ENCODE measurements around the gene ADAMTSL1. TPM values are rescaled to one million over a fixed set of nuclear protein-coding genes. Genes with fewer than 3 reads are reported as not detected.

Gene ADAMTSL1
- total and polyA plus RNA-seq, 9 of the 15 experiments (the other 6 are each of a cell fraction or from before 2014, with no cell fraction given): 0.01 TPM; not detected in 8

DNA sequence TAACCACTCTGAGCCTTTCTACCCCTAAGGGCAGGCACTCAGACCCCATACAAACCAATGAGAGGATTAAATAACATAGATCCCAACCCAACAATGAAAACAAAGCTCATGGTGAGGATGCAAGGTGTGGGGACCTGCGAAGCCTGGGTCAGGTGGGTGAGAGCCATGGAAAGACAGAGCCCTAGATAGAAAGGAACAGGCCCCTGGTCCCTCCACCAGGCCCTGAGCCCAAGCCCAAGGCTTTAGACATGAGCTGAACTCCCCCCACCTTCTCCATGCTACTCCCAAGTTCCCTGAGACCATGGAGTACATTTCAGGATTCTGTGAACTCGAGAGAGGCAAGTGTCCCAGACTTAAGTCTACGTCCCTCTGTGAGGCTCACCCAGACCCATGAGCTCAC lies 452.6 kb downstream of the ADAMTSL1 start:
- 0% methylated on average over 3 of the region's 3 CpGs for WGBS (ENCODE audit: insufficient coverage, low coverage, missing lambda C conversion rate)
- Histone ChIP-seq H3K4me1 (replicated peaks in 1 of 2; ENCODE audit: control insufficient read depth in 2 of 2, insufficient read depth in 2 of 2, low read length in 2 of 2) (no peaks in the 10 kb centered on the region), H3K4me3 (no peak overlapping the region), H3K9me3 (replicated peaks; ENCODE audit: control insufficient read depth, insufficient read depth, low read depth, low read length) (no peaks in the 10 kb centered on the region), H2AFZ (ENCODE audit: low read depth, low read length) (no peak overlapping the region), H3K27ac (ENCODE audit: extremely low read depth, low read depth, low read length) (no peak overlapping the region), H3K4me2 (ENCODE audit: insufficient read depth, low read length) (no peak overlapping the region), H3K36me3 (ENCODE audit: control insufficient read depth, insufficient read depth, low read length) (no peaks in the 10 kb centered on the region), H3K9me1 (ENCODE audit: control insufficient read depth, insufficient read depth, low read length) (no peaks in the 10 kb centered on the region), H3K27me3 (ENCODE audit: control insufficient read depth in 2 of 2, insufficient read depth in 2 of 2, low read length in 2 of 2) (no peaks in the 10 kb centered on the region), H3K79me2 (ENCODE audit: control insufficient read depth, insufficient read depth, low read length) (no peaks in the 10 kb centered on the region), H3K9ac (ENCODE audit: insufficient read depth in 1 of 2, low read depth in 2 of 2, low read length in 2 of 2) (no peak overlapping the region), H4K20me1 (replicated peaks; ENCODE audit: control insufficient read depth, insufficient read depth, low read length) (no peaks in the 10 kb centered on the region)
- DNase-seq (ENCODE audit: extremely low read depth in 1 of 4, low spot score in 3 of 4) (no peak), ATAC-seq (no peak), FAIRE-seq (no peak)
- POLR2A ChIA-PET: interaction anchor here (0.5 kb wide), 1 partner anchor 44 kb away, joined by 3 read pairs; no protein-coding TSS in a partner anchor
- TF ChIP-seq, protein P1, sequence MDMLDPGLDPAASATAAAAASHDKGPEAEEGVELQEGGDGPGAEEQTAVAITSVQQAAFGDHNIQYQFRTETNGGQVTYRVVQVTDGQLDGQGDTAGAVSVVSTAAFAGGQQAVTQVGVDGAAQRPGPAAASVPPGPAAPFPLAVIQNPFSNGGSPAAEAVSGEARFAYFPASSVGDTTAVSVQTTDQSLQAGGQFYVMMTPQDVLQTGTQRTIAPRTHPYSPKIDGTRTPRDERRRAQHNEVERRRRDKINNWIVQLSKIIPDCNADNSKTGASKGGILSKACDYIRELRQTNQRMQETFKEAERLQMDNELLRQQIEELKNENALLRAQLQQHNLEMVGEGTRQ (CRISPR knock-in tag; IDR thresholded peaks at IDR 0.05): no peak
- no peak for TF ChIP-seq WHSC1 (IDR thresholded peaks at IDR 0.05; ENCODE audit: low read length)
- CTCF ChIA-PET (ENCODE audit: low intra/inter-chr PET ratio): no interaction called here
- in situ Hi-C loops (cut with MboI): no loop called here
- BruUV-seq (replicated peaks): no TSS peak
- intact Hi-C loops (cut with micrococcal nuclease): no loop called here

- Histone ChIP-seq H4K20me1 (replicated peaks; ENCODE audit: control insufficient read depth, insufficient read depth, low read length) (no peaks in the 10 kb centered on the region), H2AFZ (ENCODE audit: low read depth, low read length) (no peak overlapping the region), H3K9me3 (replicated peaks; ENCODE audit: control insufficient read depth, insufficient read depth, low read depth, low read length) (no peaks in the 10 kb centered on the region), H3K27ac (ENCODE audit: extremely low read depth, low read depth, low read length) (no peak overlapping the region), H3K4me3 (no peak overlapping the region), H3K79me2 (ENCODE audit: control insufficient read depth, insufficient read depth, low read length) (no peaks in the 10 kb centered on the region), H3K9me1 (ENCODE audit: control insufficient read depth, insufficient read depth, low read length) (no peaks in the 10 kb centered on the region), H3K4me2 (ENCODE audit: insufficient read depth, low read length) (no peak overlapping the region), H3K36me3 (ENCODE audit: control insufficient read depth, insufficient read depth, low read length) (no peaks in the 10 kb centered on the region), H3K4me1 (replicated peaks in 1 of 2; ENCODE audit: control insufficient read depth in 2 of 2, insufficient read depth in 2 of 2, low read length in 2 of 2) (no peaks in the 10 kb centered on the region), H3K27me3 (ENCODE audit: control insufficient read depth in 2 of 2, insufficient read depth in 2 of 2, low read length in 2 of 2) (no peaks in the 10 kb centered on the region), H3K9ac (ENCODE audit: insufficient read depth in 1 of 2, low read depth in 2 of 2, low read length in 2 of 2) (no peak overlapping the region)
- ChIA-PET CTCF (ENCODE audit: low intra/inter-chr PET ratio) (no interaction called here), POLR2A (interaction anchor here (1.5 kb wide), 1 partner anchor 40 kb away, joined by 3 read pairs; no protein-coding TSS in a partner anchor)
- WGBS (ENCODE audit: insufficient coverage, low coverage, missing lambda C conversion rate): 0% methylated on average over 7 of the region's 7 CpGs
- intact Hi-C loops (cut with micrococcal nuclease): no loop called here
- DNase-seq (ENCODE audit: extremely low read depth in 1 of 4, low spot score in 3 of 4) (no peak), FAIRE-seq (no peak), ATAC-seq (no peak)
- BruUV-seq (replicated peaks): no TSS peak
- TF ChIP-seq NFATC3 (IDR thresholded peaks at IDR 0.05) (no peak), CCNT2 (IDR thresholded peaks at IDR 0.05; ENCODE audit: borderline replicate concordance, extremely low read depth, insufficient read length, low read depth, low read length) (no peak), ZNF175 (CRISPR knock-in tag; IDR thresholded peaks at IDR 0.05; ENCODE audit: low read depth) (no peak), TGIF2 (CRISPR knock-in tag; IDR thresholded peaks at IDR 0.05) (no peak), HBP1 (CRISPR knock-in tag; IDR thresholded peaks at IDR 0.05) (no peak), EZH2 (IDR thresholded peaks at IDR 0.05; ENCODE audit: borderline replicate concordance, low read depth, low read length) (no peak), CBX2 (IDR thresholded peaks at IDR 0.05; ENCODE audit: insufficient read depth, low read length, poor library complexity, severe bottlenecking) (no peak), TSC22D4 (tag; IDR thresholded peaks at IDR 0.05) (no peak), PYGO2 (tag; IDR thresholded peaks at IDR 0.05) (no peak), KLF13 (tag; IDR thresholded peaks at IDR 0.05; ENCODE audit: borderline replicate concordance, low read depth) (no peak)
- TF ChIP-seq, protein P2, sequence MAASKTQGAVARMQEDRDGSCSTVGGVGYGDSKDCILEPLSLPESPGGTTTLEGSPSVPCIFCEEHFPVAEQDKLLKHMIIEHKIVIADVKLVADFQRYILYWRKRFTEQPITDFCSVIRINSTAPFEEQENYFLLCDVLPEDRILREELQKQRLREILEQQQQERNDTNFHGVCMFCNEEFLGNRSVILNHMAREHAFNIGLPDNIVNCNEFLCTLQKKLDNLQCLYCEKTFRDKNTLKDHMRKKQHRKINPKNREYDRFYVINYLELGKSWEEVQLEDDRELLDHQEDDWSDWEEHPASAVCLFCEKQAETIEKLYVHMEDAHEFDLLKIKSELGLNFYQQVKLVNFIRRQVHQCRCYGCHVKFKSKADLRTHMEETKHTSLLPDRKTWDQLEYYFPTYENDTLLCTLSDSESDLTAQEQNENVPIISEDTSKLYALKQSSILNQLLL (CRISPR knock-in tag; IDR thresholded peaks at IDR 0.05; ENCODE audit: borderline replicate concordance): no peak
- in situ Hi-C loops (cut with MboI): no loop called here
These were observed 454.8 kb downstream of the ADAMTSL1 start for GRCh38 chr9:18928711-18929110.

Data from K562 (cell line).